Peyer's patch (tissue), 4 donors: Measurements from ENCODE around the gene ANXA1.

Experiments used
- CTCF ChIP-seq, 6 experiments: fragments of 450-650 bp in 4 of 6; fragments of 200-600 bp in 2 of 6; sonication (generic) in 1 of 6; IDR thresholded peaks; one replicate each; pipeline ENCODE4 v1.5.1; 2017 to 2019; ENCODE audit warnings: antibody characterized with exemption in 6 of 6, mild to moderate bottlenecking in 3 of 6, moderate library complexity in 1 of 6
- POLR2A ChIP-seq, 2 donors: fragments of 450-650 bp; IDR thresholded peaks; one replicate each; pipeline ENCODE4 v1.5.1; 2017; ENCODE audit warnings: antibody characterized with exemption in 2 of 2, mild to moderate bottlenecking in 2 of 2, moderate library complexity in 2 of 2

- TF ChIP-seq CTCF (IDR thresholded peaks at IDR 0.05): no peak
- no peak for TF ChIP-seq POLR2A (IDR thresholded peaks at IDR 0.05)
These were observed 5.4 kb upstream of the ANXA1 start for GRCh38 chr9:73146111-73146815.
